ENCODE results near the gene MPRIP.

DNA sequence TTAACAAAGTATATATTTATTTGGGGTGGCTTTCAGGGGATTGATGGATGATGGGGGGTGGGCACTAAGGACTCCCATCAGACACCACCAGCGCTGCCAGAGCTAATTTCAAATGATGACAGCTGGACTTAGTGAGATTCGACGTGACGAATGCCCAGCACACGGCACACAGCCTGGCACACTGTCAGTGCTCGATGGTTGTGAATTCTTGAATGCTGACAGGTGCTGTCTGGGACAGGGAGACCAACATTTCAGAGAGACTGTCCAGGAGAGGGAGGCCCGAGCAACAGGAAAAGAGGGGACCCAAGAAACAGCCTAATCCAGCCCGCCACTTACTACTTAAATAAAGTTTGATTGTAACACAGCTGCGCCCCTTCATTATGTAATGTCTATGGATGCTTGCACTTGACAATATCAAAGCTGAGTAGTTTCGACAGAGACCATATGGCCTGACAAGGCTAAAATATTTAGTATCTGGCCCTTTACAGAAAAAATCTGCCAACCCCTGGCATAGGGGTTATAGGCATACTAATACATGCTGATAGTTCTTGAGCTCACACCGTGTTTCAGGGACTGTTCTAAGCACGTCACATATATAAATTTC, 6.2 kb upstream of the MPRIP start:
- TF ChIP-seq, protein P1, sequence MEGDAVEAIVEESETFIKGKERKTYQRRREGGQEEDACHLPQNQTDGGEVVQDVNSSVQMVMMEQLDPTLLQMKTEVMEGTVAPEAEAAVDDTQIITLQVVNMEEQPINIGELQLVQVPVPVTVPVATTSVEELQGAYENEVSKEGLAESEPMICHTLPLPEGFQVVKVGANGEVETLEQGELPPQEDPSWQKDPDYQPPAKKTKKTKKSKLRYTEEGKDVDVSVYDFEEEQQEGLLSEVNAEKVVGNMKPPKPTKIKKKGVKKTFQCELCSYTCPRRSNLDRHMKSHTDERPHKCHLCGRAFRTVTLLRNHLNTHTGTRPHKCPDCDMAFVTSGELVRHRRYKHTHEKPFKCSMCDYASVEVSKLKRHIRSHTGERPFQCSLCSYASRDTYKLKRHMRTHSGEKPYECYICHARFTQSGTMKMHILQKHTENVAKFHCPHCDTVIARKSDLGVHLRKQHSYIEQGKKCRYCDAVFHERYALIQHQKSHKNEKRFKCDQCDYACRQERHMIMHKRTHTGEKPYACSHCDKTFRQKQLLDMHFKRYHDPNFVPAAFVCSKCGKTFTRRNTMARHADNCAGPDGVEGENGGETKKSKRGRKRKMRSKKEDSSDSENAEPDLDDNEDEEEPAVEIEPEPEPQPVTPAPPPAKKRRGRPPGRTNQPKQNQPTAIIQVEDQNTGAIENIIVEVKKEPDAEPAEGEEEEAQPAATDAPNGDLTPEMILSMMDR (optimal IDR thresholded peaks at IDR 0.05 in 1 of 3, IDR thresholded peaks at IDR 0.05 in 1 of 3, conservative IDR thresholded peaks at IDR 0.05 in 1 of 3; ENCODE audit: extremely low read depth in 1 of 3, insufficient read depth in 2 of 3, low read length in 3 of 3): no peak
- no peak for TF ChIP-seq EZH2 (IDR thresholded peaks at IDR 0.05; ENCODE audit: low read length)
